Measurements from ENCODE around the gene HSF4. TPM values are rescaled to one million over a fixed set of nuclear protein-coding genes. Genes with fewer than 3 reads are reported as not detected.

HSF4 gene
- total RNA-seq, 1 donor from 2014 or later = 33.4 TPM

DNA sequence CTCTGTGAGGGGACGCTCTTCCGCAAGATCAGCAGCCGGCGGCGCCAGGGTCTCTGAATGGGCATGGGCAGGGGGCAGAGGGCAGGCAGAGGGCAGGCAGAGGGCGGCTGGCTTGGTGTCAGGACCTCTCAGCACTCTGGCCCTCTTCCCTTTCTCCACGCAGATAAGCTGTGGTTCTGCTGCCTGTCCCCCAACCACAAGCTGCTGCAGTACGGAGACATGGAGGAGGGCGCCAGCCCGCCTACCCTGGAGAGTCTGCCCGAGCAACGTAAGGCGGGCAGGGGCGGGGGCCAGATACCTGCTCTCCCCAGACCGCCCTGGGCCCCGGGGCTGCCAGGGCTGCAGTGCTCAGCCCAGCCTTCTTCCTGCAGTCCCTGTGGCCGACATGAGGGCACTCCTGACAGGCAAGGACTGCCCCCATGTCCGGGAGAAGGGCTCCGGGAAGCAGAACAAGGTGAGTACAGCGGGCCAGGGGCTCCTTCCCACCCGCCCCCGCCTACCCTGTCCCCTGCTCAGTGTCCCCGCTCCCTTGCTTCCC, 38.5 kb downstream of the HSF4 start:
- no peak overlapping the region for H3K27ac Mint-ChIP-seq
- peaks cover 33% of the 10 kb centered on the region for H3K36me3 Mint-ChIP-seq (ENCODE audit: low read depth)
- intact Hi-C loops (cut with micrococcal nuclease) = no loop called here
- no peaks in the 10 kb centered on the region for H3K9me3 Mint-ChIP-seq
- H3K4me3 Mint-ChIP-seq (ENCODE audit: low read depth) = no peak overlapping the region
- H3K4me1 Mint-ChIP-seq (ENCODE audit: low read depth) = no peaks in the 10 kb centered on the region
- no peak for DNase-seq (ENCODE audit: low spot score)
- no peaks in the 10 kb centered on the region for H3K27me3 Mint-ChIP-seq (ENCODE audit: low read depth)

DNA sequence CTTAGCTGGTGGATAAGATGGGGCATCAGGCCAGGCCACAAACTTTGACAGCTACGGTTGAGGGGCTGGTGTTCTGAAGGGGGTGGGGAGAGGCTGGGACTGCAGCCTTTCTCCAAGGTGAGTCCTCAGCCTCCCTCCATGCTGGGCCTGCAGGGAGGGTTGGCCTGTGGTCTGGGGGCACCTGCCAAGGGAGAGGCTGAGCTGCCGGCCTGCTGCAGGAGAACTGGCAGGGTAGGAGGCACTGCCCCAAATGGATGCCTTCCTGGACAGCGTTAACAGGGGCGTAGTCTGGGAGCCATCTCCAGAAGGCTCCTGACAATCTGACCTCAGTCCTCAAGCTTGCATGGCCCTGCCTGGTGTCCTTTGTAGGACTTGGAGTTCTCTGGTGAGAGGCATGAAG, 39.5 kb downstream of the HSF4 start:
- no peak for DNase-seq (ENCODE audit: low spot score)
- no peaks in the 10 kb centered on the region for H3K4me1 Mint-ChIP-seq (ENCODE audit: low read depth)
- no peak overlapping the region for H3K4me3 Mint-ChIP-seq (ENCODE audit: low read depth)
- intact Hi-C loops (cut with micrococcal nuclease) = no loop called here
- H3K36me3 Mint-ChIP-seq (ENCODE audit: low read depth) = peaks cover 27% of the 10 kb centered on the region
- no peak overlapping the region for H3K27ac Mint-ChIP-seq
- no peaks in the 10 kb centered on the region for H3K9me3 Mint-ChIP-seq
- no peaks in the 10 kb centered on the region for H3K27me3 Mint-ChIP-seq (ENCODE audit: low read depth)

- no peaks in the 10 kb centered on the region for H3K4me1 Mint-ChIP-seq (ENCODE audit: low read depth)
- DNase-seq (ENCODE audit: low spot score) = no peak
- intact Hi-C loops (cut with micrococcal nuclease) = no loop called here
- H3K27ac Mint-ChIP-seq = no peak overlapping the region
- no peak overlapping the region for H3K4me3 Mint-ChIP-seq (ENCODE audit: low read depth)
- H3K27me3 Mint-ChIP-seq (ENCODE audit: low read depth) = no peaks in the 10 kb centered on the region
- H3K9me3 Mint-ChIP-seq = no peaks in the 10 kb centered on the region
- peaks cover 16% of the 10 kb centered on the region for H3K36me3 Mint-ChIP-seq (ENCODE audit: low read depth)
Observed at GRCh38 chr16:67206129-67206837, 41.7 kb downstream of the HSF4 start.

- intact Hi-C loops (cut with micrococcal nuclease) = no loop called here
- DNase-seq (ENCODE audit: low spot score) = no peak
- no peaks in the 10 kb centered on the region for H3K27me3 Mint-ChIP-seq (ENCODE audit: low read depth)
- H3K36me3 Mint-ChIP-seq (ENCODE audit: low read depth) = peaks cover 16% of the 10 kb centered on the region
- H3K9me3 Mint-ChIP-seq = no peaks in the 10 kb centered on the region
- H3K4me3 Mint-ChIP-seq (ENCODE audit: low read depth) = no peak overlapping the region
- H3K4me1 Mint-ChIP-seq (ENCODE audit: low read depth) = no peaks in the 10 kb centered on the region
- H3K27ac Mint-ChIP-seq = no peak overlapping the region
Observed at GRCh38 chr16:67206838-67207248, 42.3 kb downstream of the HSF4 start.

GRCh38 chr16:67207249-67208091, 42.9 kb downstream of the HSF4 start:
- Mint-ChIP-seq H3K4me3 (ENCODE audit: low read depth) (no peak overlapping the region), H3K9me3 (no peaks in the 10 kb centered on the region), H3K4me1 (ENCODE audit: low read depth) (no peaks in the 10 kb centered on the region), H3K27me3 (ENCODE audit: low read depth) (no peaks in the 10 kb centered on the region), H3K36me3 (ENCODE audit: low read depth) (peaks cover 10% of the 10 kb centered on the region), H3K27ac (no peak overlapping the region)
- DNase-seq (ENCODE audit: low spot score) = no peak
- intact Hi-C loops (cut with micrococcal nuclease) = no loop called here

DNA sequence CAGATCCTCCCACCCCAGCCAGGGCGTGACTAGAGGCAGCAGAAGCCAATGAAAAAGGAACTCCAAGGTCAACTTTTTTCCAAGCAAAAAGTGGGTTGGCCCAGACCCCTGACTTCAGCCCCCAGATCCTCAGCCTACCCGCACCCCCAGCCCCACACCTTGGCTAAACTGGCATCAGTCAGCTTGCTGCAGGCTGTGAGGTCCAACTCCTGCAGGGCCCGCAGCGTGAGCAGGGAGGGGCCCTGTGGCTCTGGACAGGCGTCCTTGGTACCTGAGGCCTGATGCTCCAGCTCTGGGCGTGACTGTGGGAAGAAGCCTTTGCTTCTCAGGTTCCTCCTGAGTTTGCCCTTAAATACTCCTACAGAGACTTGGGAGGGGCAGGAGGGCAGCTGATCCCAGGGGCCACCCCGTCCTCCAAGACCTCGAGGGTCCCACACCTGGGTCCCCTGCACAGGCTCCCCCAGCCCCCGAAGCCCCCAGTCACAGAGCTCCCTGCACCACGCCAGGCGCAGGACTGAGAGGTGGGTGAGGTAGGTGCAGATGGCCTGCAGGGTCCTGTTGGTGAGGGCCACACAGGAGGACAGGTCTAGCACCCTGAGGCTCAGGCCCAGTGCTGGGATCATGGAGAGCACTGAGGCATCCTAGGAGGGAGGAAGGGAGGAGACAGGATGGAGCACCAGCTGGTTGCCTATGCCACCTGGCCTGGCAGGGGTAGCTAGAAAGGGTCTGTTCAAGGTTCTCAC, 43.8 kb downstream of the HSF4 start:
- H3K9me3 Mint-ChIP-seq = no peaks in the 10 kb centered on the region
- H3K27ac Mint-ChIP-seq = no peak overlapping the region
- no peak for DNase-seq (ENCODE audit: low spot score)
- no peaks in the 10 kb centered on the region for H3K4me1 Mint-ChIP-seq (ENCODE audit: low read depth)
- intact Hi-C loops (cut with micrococcal nuclease) = no loop called here
- peaks cover 8% of the 10 kb centered on the region for H3K36me3 Mint-ChIP-seq (ENCODE audit: low read depth)
- H3K27me3 Mint-ChIP-seq (ENCODE audit: low read depth) = no peaks in the 10 kb centered on the region
- no peak overlapping the region for H3K4me3 Mint-ChIP-seq (ENCODE audit: low read depth)

DNA sequence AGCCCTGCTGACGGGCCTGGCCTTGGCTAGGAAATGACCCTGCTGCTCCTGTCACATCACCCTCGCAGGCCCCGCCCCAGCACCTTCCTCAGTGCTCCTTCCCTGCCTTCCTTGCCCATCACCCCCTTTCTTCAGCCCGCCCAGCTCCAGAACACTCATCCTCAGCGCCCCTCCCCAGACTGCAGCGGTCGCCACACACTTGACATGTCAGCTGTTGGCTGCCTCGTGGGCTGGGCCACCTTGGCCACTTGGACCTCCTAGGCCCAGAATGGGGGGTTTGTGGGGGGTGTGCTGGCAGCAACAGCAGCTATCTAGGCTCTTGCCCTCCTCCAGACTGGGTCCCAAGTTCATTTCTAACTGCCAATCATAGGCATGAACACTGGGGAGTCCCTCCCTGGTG, 45.0 kb downstream of the HSF4 start:
- no peaks in the 10 kb centered on the region for H3K27me3 Mint-ChIP-seq (ENCODE audit: low read depth)
- no peak for DNase-seq (ENCODE audit: low spot score)
- intact Hi-C loops (cut with micrococcal nuclease) = no loop called here
- peaks cover 8% of the 10 kb centered on the region for H3K36me3 Mint-ChIP-seq (ENCODE audit: low read depth)
- H3K9me3 Mint-ChIP-seq = no peaks in the 10 kb centered on the region
- H3K27ac Mint-ChIP-seq = no peak overlapping the region
- no peak overlapping the region for H3K4me3 Mint-ChIP-seq (ENCODE audit: low read depth)
- no peaks in the 10 kb centered on the region for H3K4me1 Mint-ChIP-seq (ENCODE audit: low read depth)

DNA sequence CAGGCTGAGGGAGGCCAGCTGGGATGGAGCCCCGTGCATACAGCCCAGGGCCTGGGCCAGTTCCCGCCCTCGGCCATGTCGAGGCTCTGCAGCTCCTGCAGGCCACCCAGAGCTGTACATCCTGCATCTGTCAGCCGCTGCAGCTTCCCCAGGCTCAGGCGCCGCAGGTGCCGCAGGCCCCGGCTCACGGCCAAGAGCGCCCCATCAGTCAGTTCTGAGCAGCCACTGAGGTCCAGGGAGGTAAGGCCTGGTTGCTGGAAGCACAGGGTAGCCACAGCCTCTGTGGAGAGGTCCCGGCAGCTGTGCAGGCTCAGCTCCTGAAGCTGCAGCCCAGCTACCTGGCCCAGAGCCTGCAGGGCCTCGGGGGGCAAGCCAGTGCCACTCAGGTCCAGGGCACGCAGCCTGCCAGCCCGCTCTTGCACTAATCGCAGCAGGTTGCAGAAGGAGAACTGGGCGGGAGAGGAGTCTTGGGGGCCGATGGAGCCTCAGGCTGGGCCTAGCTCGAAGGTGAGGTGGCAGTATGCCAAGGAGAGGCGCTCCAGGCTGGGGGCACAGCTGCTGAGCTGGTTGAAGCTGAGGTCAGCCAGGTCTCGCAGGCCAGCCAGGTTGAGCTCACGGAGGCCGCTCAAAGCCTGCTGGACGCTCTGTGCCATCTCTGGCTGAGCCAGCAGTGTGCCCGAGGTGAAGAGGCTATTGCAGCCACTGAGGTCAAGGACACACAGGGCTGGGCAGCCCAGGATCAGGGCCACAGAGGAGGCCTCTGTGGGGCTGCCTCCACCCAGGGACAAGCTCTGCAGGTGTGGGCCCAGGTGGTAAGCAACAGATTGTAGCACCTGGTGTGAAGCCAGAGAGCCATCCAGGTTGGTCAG, 45.8 kb downstream of the HSF4 start:
- Mint-ChIP-seq H3K27ac (no peak overlapping the region), H3K4me3 (ENCODE audit: low read depth) (no peak overlapping the region), H3K4me1 (ENCODE audit: low read depth) (no peaks in the 10 kb centered on the region), H3K36me3 (ENCODE audit: low read depth) (peaks cover 8% of the 10 kb centered on the region), H3K27me3 (ENCODE audit: low read depth) (no peaks in the 10 kb centered on the region), H3K9me3 (no peaks in the 10 kb centered on the region)
- DNase-seq (ENCODE audit: low spot score) = no peak
- intact Hi-C loops (cut with micrococcal nuclease) = no loop called here

DNA sequence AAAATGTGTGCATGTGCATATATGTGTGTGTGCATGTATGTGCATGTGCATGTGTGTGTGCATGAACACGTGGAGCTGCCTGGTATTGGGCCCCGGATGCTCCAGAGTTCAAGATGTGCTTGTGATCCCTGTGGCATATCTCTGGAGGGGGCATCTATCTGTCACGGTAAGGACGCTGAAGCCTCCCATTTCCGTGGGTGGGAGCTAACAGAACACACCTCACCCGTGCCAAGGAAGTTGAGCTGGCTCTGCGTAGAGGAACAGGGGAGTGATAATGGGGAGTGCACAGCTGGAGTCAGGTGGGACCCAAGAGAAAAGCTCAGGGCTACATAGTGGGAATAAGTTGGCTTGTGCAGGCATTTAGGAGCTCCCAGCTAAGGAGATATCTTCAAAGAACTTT, 47.1 kb downstream of the HSF4 start:
- intact Hi-C loops (cut with micrococcal nuclease) = no loop called here

DNA sequence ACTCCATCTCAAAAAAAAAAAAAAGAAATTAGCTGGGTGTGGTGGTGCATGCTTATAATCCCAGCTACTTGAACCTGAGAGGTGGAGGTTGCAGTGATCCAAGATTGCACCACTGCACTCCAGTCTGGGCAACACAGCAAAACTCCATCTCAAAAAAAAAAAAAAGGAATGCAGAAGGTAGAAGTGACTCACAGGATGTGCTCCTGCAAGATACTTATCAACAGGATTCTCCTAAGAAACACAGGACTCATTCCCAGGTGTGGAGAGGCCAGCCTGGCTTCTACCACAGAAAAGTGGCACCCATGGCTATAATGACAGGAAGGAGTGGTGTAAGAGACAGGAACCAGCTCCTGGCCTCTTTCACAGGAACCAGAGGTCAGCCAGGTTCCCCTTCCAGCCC, 48.2 kb downstream of the HSF4 start:
- no peaks in the 10 kb centered on the region for H3K27me3 Mint-ChIP-seq (ENCODE audit: low read depth)

More for the DNA sequence above, 47.1 kb downstream of the HSF4 start:
- no peak overlapping the region for H3K4me3 Mint-ChIP-seq (ENCODE audit: low read depth)
- H3K4me1 Mint-ChIP-seq (ENCODE audit: low read depth) = no peaks in the 10 kb centered on the region
- DNase-seq (ENCODE audit: low spot score) = no peak
- H3K36me3 Mint-ChIP-seq (ENCODE audit: low read depth) = no peaks in the 10 kb centered on the region
- H3K9me3 Mint-ChIP-seq = no peaks in the 10 kb centered on the region
- no peak overlapping the region for H3K27ac Mint-ChIP-seq
- no peaks in the 10 kb centered on the region for H3K27me3 Mint-ChIP-seq (ENCODE audit: low read depth)

GRCh38 chr16:67213197-67214019, 48.9 kb downstream of the HSF4 start:
- Mint-ChIP-seq H3K9me3 (no peaks in the 10 kb centered on the region), H3K27ac (no peak overlapping the region), H3K4me1 (ENCODE audit: low read depth) (no peaks in the 10 kb centered on the region), H3K27me3 (ENCODE audit: low read depth) (no peaks in the 10 kb centered on the region), H3K36me3 (ENCODE audit: low read depth) (no peaks in the 10 kb centered on the region), H3K4me3 (ENCODE audit: low read depth) (no peak overlapping the region)
- intact Hi-C loops (cut with micrococcal nuclease) = no loop called here
- no peak for DNase-seq (ENCODE audit: low spot score)

More for the DNA sequence above, 48.2 kb downstream of the HSF4 start:
- no peak overlapping the region for H3K27ac Mint-ChIP-seq
- intact Hi-C loops (cut with micrococcal nuclease) = no loop called here
- no peak overlapping the region for H3K4me3 Mint-ChIP-seq (ENCODE audit: low read depth)
- H3K9me3 Mint-ChIP-seq = no peaks in the 10 kb centered on the region
- H3K36me3 Mint-ChIP-seq (ENCODE audit: low read depth) = no peaks in the 10 kb centered on the region
- H3K4me1 Mint-ChIP-seq (ENCODE audit: low read depth) = no peaks in the 10 kb centered on the region
- no peak for DNase-seq (ENCODE audit: low spot score)
